H1 (cell line): ENCODE data around the gene SLC7A7.
A peak's percentile ranks its signal among the peaks of the same experiment; 100 is the strongest.

ENCODE experiments used
- CHD1 ChIP-seq: IDR thresholded peaks from 2 replicates; pipeline ENCODE4 v1.6.1; 2012; ENCODE audit warnings: low read depth, low read length, improper control_type of control experiment
- CREB1 ChIP-seq: IDR thresholded peaks from 2 replicates; pipeline ENCODE4 v1.6.1; 2012; ENCODE audit warnings: inconsistent platforms
- CTCF ChIP-seq, 3 experiments: IDR thresholded peaks; 1 replicate in 2 of 3; 2 replicates in 1 of 3; pipeline versions ENCODE4 v1.5.1 to v1.6.1; 2011; ENCODE audit warnings: low read length in 3 of 3, mild to moderate bottlenecking in 3 of 3, inconsistent platforms in 2 of 3, low read depth in 1 of 3, moderate library complexity in 1 of 3; ENCODE audit not compliant: insufficient read depth in 1 of 3; ENCODE audit errors: control extremely low read depth in 1 of 3
- EZH2 ChIP-seq: fragments of 200-600 bp; sonication (generic); IDR thresholded peaks from 2 replicates; pipeline ENCODE4 v1.7.1; 2012; ENCODE audit warnings: low read depth, mild to moderate bottlenecking, moderate library complexity, low read length, inconsistent platforms; ENCODE audit not compliant: severe bottlenecking
- JUN ChIP-seq: IDR thresholded peaks from 2 replicates; pipeline ENCODE4 v1.6.1; 2011; ENCODE audit warnings: low read depth, mild to moderate bottlenecking, improper control_type of control experiment, low read length
- POLR2A ChIP-seq, 2 experiments: IDR thresholded peaks; 1 replicate in 1 of 2; 2 replicates in 1 of 2; pipeline ENCODE4 v1.6.1; 2011; ENCODE audit warnings: low read depth in 2 of 2, low read length in 2 of 2, mild to moderate bottlenecking in 2 of 2; ENCODE audit errors: control extremely low read depth in 1 of 2
- RAD21 ChIP-seq, 2 experiments: IDR thresholded peaks in 1 of 2; conservative IDR thresholded peaks in 1 of 2; 2 replicates each; pipeline ENCODE4 v1.6.1; 2011; ENCODE audit warnings: low read depth in 2 of 2, low read length in 2 of 2, improper control_type of control experiment in 1 of 2, inconsistent platforms in 1 of 2, mild to moderate bottlenecking in 1 of 2, moderate library complexity in 1 of 2
- SUZ12 ChIP-seq: fragments of 200-600 bp; sonication (generic); IDR thresholded peaks from 2 replicates; pipeline ENCODE4 v1.6.1; 2012; ENCODE audit warnings: mild to moderate bottlenecking, inconsistent platforms, low read length, moderate library complexity, mixed read lengths
- TAF1 ChIP-seq: IDR thresholded peaks from 2 replicates; pipeline ENCODE4 v1.6.1; 2011; ENCODE audit warnings: mild to moderate bottlenecking, low read depth, low read length
- TCF12 ChIP-seq: IDR thresholded peaks from 2 replicates; pipeline ENCODE4 v1.6.1; 2011; ENCODE audit warnings: low read depth, mild to moderate bottlenecking, low read length
- YY1 ChIP-seq: IDR thresholded peaks from 2 replicates; pipeline ENCODE4 v1.6.1; 2011; ENCODE audit warnings: low read depth, mild to moderate bottlenecking, low read length
- ZNF274 ChIP-seq: IDR thresholded peaks from 2 replicates; pipeline ENCODE4 v1.7.0; 2012; ENCODE audit warnings: low read length, borderline replicate concordance; ENCODE audit errors: extremely low read depth

- no peak for TF ChIP-seq CTCF (IDR thresholded peaks at IDR 0.05; ENCODE audit: control extremely low read depth in 1 of 3, insufficient read depth in 1 of 3, low read depth in 1 of 3, low read length in 3 of 3)
- TF ChIP-seq YY1 = peak; percentile 99
- TF ChIP-seq CHD1 = 0 out of 2 replicates have a peak, but pooled peaks have one; percentile 73
- TF ChIP-seq POLR2A (IDR thresholded peaks at IDR 0.05; ENCODE audit: control extremely low read depth in 1 of 2, low read depth in 2 of 2, low read length in 2 of 2) = peak; percentile 50 to 81; a peak in 2 of 3 replicates
- no peak for TF ChIP-seq TCF12
- no peak for TF ChIP-seq EZH2
- no peak for TF ChIP-seq SUZ12
- TF ChIP-seq RAD21 (IDR thresholded peaks at IDR 0.05 in 1 of 2, conservative IDR thresholded peaks at IDR 0.05 in 1 of 2; ENCODE audit: low read depth in 2 of 2, low read length in 2 of 2) = no peak
- 0 out of 2 replicates have a peak, but pooled peaks have one; percentile 9 for TF ChIP-seq CREB1
- TF ChIP-seq ZNF274 = no peak
- peak; percentile 92 for TF ChIP-seq TAF1
- TF ChIP-seq JUN = no peak
Measured at GRCh38 chr14:22766457-22767322, 48.5 kb downstream of the SLC7A7 start, which contains the start of gene OXA1L.
